Measurements from ENCODE around the gene NGLY1. TPM values are rescaled to one million over a fixed set of nuclear protein-coding genes. Genes with fewer than 3 reads are reported as not detected.

Gene NGLY1
- total RNA-seq, 1 donor, result 30.4 TPM

GRCh38 chr3:25689226-25689625, 94.0 kb downstream of the NGLY1 start:
- DNase-seq (ENCODE audit: low read depth), result peak; percentile 16
- TF ChIP-seq, protein P1, sequence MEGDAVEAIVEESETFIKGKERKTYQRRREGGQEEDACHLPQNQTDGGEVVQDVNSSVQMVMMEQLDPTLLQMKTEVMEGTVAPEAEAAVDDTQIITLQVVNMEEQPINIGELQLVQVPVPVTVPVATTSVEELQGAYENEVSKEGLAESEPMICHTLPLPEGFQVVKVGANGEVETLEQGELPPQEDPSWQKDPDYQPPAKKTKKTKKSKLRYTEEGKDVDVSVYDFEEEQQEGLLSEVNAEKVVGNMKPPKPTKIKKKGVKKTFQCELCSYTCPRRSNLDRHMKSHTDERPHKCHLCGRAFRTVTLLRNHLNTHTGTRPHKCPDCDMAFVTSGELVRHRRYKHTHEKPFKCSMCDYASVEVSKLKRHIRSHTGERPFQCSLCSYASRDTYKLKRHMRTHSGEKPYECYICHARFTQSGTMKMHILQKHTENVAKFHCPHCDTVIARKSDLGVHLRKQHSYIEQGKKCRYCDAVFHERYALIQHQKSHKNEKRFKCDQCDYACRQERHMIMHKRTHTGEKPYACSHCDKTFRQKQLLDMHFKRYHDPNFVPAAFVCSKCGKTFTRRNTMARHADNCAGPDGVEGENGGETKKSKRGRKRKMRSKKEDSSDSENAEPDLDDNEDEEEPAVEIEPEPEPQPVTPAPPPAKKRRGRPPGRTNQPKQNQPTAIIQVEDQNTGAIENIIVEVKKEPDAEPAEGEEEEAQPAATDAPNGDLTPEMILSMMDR (IDR thresholded peaks at IDR 0.05; ENCODE audit: insufficient read depth, low read length), result no peak
- no peak overlapping the region for H3K4me3 ChIP-seq (ENCODE audit: low read depth, low read length)

DNA sequence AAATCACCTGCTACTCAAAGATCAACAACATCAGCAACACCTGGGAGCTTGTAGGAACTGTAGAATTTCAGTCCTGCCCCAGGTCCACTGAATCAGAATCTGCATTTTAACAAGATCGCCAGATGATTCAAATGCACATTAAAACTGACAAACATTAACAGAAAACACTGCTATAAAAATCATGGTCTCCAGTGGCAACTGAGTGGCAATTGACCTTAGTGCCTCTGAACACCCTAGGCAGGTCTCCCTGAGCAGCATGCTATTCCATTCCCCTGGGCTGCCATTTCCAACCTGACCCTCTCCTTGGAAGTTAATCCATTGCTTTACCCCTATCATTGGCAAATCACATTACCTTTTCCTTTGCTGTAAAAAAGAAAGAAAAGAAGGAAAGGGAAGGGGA, 95.5 kb downstream of the NGLY1 start:
- H3K4me3 ChIP-seq (ENCODE audit: low read depth, low read length), result no peak overlapping the region
- TF ChIP-seq, protein P1 (IDR thresholded peaks at IDR 0.05; ENCODE audit: insufficient read depth, low read length), result no peak
- DNase-seq (ENCODE audit: low read depth), result no peak

- no peak overlapping the region for H3K4me3 ChIP-seq (ENCODE audit: low read depth, low read length)
- DNase-seq (ENCODE audit: low read depth), result no peak
- TF ChIP-seq, protein P1 (IDR thresholded peaks at IDR 0.05; ENCODE audit: insufficient read depth, low read length), result no peak
Observed at GRCh38 chr3:25686766-25687165, 96.5 kb downstream of the NGLY1 start.

- TF ChIP-seq, protein P1 (IDR thresholded peaks at IDR 0.05; ENCODE audit: insufficient read depth, low read length), result no peak
- no peak for DNase-seq (ENCODE audit: low read depth)
- H3K4me3 ChIP-seq (ENCODE audit: low read depth, low read length), result no peak overlapping the region
Observed at GRCh38 chr3:25683882-25684281, 99.4 kb downstream of the NGLY1 start.

- H3K4me3 ChIP-seq (ENCODE audit: low read depth, low read length), result no peak overlapping the region
- DNase-seq (ENCODE audit: low read depth), result no peak
- TF ChIP-seq, protein P1 (IDR thresholded peaks at IDR 0.05; ENCODE audit: insufficient read depth, low read length), result no peak
Observed at GRCh38 chr3:25683410-25683809, 99.8 kb downstream of the NGLY1 start.

DNA sequence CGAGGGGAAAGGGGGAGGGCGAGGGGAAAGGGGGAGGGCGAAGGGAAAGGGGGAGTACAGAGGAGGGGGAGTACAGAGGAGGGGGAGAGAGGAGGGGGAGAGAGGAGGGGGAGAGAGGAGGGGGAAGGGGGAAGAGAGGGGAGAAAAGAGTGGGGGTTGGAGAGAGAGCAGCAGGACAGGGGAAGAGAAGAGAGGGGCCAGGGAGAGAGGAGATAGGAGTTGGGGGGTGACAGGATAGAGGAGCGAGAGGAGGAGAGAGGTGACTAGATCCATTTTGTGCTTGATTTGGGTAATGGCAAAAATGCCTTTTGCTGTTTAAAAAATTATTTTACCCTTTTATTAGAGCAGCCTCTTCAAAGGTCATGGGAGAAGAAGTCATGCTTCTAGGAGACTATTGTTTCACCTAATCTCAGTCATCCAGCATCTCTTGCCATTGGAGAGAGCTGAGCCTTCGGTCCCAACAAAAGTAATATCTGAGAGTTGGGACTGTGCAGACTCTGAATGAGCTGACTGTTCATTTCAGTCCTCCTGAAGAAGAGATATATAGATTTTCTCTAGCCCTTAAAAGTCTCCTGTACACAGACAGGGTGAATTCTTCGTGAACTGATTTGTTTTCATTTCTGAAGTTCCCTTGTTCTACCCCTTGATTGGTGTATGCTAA, 103.5 kb downstream of the NGLY1 start:
- TF ChIP-seq, protein P1 (IDR thresholded peaks at IDR 0.05; ENCODE audit: insufficient read depth, low read length), result no peak
- DNase-seq (ENCODE audit: low read depth), result no peak
- H3K4me3 ChIP-seq (ENCODE audit: low read depth, low read length), result no peak overlapping the region

DNA sequence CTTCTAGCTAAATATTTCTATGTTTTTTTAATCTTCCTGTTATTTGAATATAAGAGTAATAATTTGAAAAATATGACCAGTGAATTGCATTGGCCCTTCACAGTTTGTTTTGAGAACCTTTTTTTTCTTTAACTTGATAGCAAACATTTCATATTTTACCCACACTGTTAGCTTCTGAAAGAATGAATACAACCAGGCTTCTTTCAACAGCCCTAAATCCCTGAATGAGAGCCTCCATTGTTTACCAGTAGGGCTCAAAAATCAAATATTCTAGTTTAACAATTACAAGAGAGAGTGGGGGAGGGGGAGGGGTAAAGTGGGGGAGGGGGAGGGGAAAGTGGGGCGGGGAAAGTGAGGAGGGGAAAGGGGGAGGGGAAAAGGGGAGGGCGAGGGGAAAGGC, 104.1 kb downstream of the NGLY1 start:
- TF ChIP-seq, protein P1 (IDR thresholded peaks at IDR 0.05; ENCODE audit: insufficient read depth, low read length), result no peak
- DNase-seq (ENCODE audit: low read depth), result no peak
- no peak overlapping the region for H3K4me3 ChIP-seq (ENCODE audit: low read depth, low read length)
